A673 (cell line): ENCODE data around the gene GULP1.

Source experiments
- EZH2 ChIP-seq: fragments of 200-600 bp; sonication (generic); IDR thresholded peaks from 2 replicates; pipeline ENCODE4 v1.6.1; 2017; ENCODE audit warnings: borderline replicate concordance, low read depth, mild to moderate bottlenecking, mixed read lengths, antibody characterized with exemption, low read length; ENCODE audit not compliant: poor library complexity, severe bottlenecking
- TF ChIP-seq, protein P1 (sequence below): fragments of 300-800, 200-600 bp; sonication (generic); conservative IDR thresholded peaks from 2 replicates; pipeline ENCODE4 v1.5.1; 2017; ENCODE audit warnings: low read depth, mild to moderate bottlenecking, antibody characterized with exemption, low read length, moderate library complexity, mixed read lengths

DNA sequence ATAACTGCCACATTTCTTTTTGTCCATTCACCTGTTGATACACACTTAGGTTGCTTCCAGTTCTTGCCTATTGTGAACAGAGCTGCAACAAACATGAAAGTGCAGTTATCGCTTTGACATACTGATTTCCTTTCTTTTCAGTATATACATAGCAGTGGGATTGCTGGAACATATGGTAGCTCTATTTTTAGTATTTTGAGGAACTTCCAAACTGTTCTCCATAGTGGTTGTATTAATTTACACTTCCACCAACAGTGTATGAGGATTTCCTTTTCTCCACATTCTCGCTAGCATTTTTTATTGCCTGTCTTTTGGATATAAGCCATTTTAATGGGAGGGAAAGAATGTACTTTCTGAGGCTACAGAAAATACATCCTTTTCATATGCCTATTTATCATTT, 167.4 kb downstream of the GULP1 start:
- no peak for TF ChIP-seq EZH2
- TF ChIP-seq, protein P1, sequence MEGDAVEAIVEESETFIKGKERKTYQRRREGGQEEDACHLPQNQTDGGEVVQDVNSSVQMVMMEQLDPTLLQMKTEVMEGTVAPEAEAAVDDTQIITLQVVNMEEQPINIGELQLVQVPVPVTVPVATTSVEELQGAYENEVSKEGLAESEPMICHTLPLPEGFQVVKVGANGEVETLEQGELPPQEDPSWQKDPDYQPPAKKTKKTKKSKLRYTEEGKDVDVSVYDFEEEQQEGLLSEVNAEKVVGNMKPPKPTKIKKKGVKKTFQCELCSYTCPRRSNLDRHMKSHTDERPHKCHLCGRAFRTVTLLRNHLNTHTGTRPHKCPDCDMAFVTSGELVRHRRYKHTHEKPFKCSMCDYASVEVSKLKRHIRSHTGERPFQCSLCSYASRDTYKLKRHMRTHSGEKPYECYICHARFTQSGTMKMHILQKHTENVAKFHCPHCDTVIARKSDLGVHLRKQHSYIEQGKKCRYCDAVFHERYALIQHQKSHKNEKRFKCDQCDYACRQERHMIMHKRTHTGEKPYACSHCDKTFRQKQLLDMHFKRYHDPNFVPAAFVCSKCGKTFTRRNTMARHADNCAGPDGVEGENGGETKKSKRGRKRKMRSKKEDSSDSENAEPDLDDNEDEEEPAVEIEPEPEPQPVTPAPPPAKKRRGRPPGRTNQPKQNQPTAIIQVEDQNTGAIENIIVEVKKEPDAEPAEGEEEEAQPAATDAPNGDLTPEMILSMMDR, result no peak
